ENCODE measurements around the gene ERMARD.

Gene ERMARD

DNA sequence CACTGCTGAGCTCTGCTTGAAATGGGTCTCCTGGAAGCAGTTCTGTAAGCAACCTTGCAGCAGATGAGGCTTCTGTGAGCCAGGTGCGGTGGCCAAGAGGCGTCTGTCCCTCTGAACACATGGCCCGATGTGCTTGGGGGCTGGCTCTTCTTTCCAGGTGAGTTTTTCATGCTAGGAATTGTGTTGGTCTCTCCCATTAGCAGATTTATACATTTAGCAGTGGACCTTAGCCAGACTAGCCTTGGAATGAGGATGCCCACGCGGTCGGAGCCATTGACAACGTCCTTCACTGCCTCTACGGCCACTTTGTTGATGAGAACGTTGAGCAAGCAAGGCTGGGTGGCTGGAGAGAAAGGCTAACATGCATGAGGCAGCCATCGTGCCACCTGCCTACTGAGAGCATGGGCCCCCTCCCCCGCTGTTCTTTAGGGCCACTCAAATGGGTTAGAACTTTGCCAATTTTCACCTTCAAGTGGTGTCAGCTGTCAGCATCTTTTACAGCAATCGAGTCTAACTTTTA, 33.5 kb downstream of the ERMARD start:
- Histone ChIP-seq H3K36me3 (ENCODE audit: insufficient read depth, low read depth, low read length) (no peaks in the 10 kb centered on the region), H3K4me1 (ENCODE audit: insufficient read depth, low read length) (no peaks in the 10 kb centered on the region), H3K27me3 (ENCODE audit: insufficient read depth, low read length) (peaks cover 7% of the 10 kb centered on the region; the same call in 1 of the 2 replicates), H3K9me3 (ENCODE audit: insufficient read depth, low read depth, low read length) (no peaks in the 10 kb centered on the region), H3K9ac (ENCODE audit: low read depth, low read length) (no peak overlapping the region), H3K27ac (ENCODE audit: low read length) (no peak overlapping the region), H3K4me3 (ENCODE audit: low read length) (no peak overlapping the region)

DNA sequence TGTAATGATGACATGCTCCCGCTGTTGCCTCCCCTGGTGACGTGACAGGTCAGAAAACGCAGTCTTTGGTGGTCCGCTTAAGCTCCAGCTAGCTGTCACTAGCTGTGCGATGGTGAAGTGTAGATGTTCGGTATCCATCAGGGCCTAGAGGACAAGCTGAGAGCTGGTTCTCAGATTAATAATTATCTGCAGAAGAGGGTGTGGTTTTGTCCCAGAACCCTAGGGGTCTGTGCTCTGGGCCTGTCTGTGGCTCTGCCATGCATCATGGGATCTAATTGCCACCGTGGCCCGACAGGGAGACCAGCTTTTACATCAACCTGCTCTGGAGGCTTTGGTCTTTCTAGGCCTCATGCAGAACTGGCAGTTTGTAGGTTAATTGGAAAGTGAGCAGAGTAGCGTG, 34.1 kb downstream of the ERMARD start:
- no peaks in the 10 kb centered on the region; the same call in 1 of the 2 replicates for H3K4me1 ChIP-seq (ENCODE audit: insufficient read depth, low read length)
- no peak overlapping the region for H3K27ac ChIP-seq (ENCODE audit: low read length)

DNA sequence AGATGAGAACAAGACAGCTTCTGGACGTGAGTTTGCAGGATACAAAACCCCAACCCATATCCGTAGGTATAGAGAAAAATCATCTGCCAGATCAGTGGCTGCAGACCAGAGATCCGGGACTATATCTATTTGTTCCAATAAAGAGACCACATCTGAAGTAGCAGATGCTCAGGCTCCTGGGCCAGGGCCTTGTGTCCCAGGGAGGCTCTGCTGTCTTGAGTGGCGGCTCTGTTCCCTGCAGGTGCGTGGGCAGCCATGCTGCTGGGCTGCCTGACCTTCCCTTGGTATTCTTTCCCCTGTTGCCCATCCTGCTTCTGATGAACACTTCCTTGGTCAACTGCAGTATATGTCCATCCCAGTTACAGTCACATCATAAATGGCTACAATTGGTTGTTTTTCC, 34.9 kb downstream of the ERMARD start:
- H3K36me3 ChIP-seq (ENCODE audit: insufficient read depth, low read depth, low read length) = no peaks in the 10 kb centered on the region
- no peak overlapping the region for H3K9ac ChIP-seq (ENCODE audit: low read depth, low read length)

More for the DNA sequence above, 34.1 kb downstream of the ERMARD start:
- H3K9ac ChIP-seq (ENCODE audit: low read depth, low read length) = no peak overlapping the region
- H3K9me3 ChIP-seq (ENCODE audit: insufficient read depth, low read depth, low read length) = no peaks in the 10 kb centered on the region
- no peak overlapping the region for H3K4me3 ChIP-seq (ENCODE audit: low read length)
- no peaks in the 10 kb centered on the region for H3K36me3 ChIP-seq (ENCODE audit: insufficient read depth, low read depth, low read length)
- H3K27me3 ChIP-seq (ENCODE audit: insufficient read depth, low read length) = peaks cover 10% of the 10 kb centered on the region

DNA sequence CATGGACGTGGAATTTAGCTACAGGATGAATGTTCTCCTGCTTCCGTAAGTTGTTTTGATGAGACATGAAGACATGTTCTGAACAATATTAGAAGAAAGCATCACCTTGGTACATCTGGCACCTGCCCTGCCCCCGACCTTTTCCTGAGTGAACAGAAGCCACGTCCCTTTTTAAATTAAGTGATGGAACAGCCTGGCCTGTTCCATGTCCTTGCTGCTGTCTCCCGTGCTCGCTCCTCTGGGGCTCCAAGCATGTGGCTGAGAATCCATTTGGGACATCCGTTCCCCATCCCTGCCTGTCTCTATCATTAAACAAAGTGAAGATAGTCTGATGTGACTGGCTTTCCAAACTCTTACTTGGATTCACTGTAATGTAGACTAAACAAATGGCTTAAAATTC, 36.4 kb downstream of the ERMARD start:
- Histone ChIP-seq H3K4me1 (ENCODE audit: insufficient read depth, low read length) (no peaks in the 10 kb centered on the region; the same call in 1 of the 2 replicates), H3K9ac (ENCODE audit: low read depth, low read length) (no peak overlapping the region), H3K9me3 (ENCODE audit: insufficient read depth, low read depth, low read length) (no peaks in the 10 kb centered on the region), H3K36me3 (ENCODE audit: insufficient read depth, low read depth, low read length) (no peaks in the 10 kb centered on the region), H3K4me3 (ENCODE audit: low read length) (no peak overlapping the region), H3K27ac (ENCODE audit: low read length) (no peak overlapping the region), H3K27me3 (ENCODE audit: insufficient read depth, low read length) (peaks cover 19% of the 10 kb centered on the region)

More for the DNA sequence above, 34.9 kb downstream of the ERMARD start:
- Histone ChIP-seq H3K9me3 (ENCODE audit: insufficient read depth, low read depth, low read length) (no peaks in the 10 kb centered on the region), H3K4me3 (ENCODE audit: low read length) (no peak overlapping the region), H3K27me3 (ENCODE audit: insufficient read depth, low read length) (peaks cover 18% of the 10 kb centered on the region), H3K4me1 (ENCODE audit: insufficient read depth, low read length) (no peaks in the 10 kb centered on the region; the same call in 1 of the 2 replicates), H3K27ac (ENCODE audit: low read length) (no peak overlapping the region)

DNA sequence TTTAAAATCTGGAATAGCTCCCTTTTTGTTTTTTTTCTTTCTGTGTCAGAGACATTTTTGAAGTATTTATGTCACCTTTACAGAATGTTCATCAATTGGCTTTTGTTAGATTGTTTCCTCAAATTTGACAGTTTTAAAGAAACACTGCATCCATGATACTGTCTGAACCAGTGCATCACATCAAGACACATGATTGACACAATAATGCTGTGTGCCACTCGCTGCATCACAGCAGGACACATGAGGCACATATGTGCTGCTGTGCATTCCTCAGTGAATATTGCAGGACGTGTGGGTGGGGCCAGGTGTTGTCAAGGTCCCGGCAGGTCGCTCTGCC, 37.4 kb downstream of the ERMARD start:
- Histone ChIP-seq H3K4me1 (ENCODE audit: insufficient read depth, low read length) (no peaks in the 10 kb centered on the region; the same call in 1 of the 2 replicates), H3K9me3 (ENCODE audit: insufficient read depth, low read depth, low read length) (no peaks in the 10 kb centered on the region), H3K27ac (ENCODE audit: low read length) (no peak overlapping the region), H3K27me3 (ENCODE audit: insufficient read depth, low read length) (peaks cover 19% of the 10 kb centered on the region), H3K36me3 (ENCODE audit: insufficient read depth, low read depth, low read length) (no peaks in the 10 kb centered on the region), H3K4me3 (ENCODE audit: low read length) (no peak overlapping the region), H3K9ac (ENCODE audit: low read depth, low read length) (no peak overlapping the region)

DNA sequence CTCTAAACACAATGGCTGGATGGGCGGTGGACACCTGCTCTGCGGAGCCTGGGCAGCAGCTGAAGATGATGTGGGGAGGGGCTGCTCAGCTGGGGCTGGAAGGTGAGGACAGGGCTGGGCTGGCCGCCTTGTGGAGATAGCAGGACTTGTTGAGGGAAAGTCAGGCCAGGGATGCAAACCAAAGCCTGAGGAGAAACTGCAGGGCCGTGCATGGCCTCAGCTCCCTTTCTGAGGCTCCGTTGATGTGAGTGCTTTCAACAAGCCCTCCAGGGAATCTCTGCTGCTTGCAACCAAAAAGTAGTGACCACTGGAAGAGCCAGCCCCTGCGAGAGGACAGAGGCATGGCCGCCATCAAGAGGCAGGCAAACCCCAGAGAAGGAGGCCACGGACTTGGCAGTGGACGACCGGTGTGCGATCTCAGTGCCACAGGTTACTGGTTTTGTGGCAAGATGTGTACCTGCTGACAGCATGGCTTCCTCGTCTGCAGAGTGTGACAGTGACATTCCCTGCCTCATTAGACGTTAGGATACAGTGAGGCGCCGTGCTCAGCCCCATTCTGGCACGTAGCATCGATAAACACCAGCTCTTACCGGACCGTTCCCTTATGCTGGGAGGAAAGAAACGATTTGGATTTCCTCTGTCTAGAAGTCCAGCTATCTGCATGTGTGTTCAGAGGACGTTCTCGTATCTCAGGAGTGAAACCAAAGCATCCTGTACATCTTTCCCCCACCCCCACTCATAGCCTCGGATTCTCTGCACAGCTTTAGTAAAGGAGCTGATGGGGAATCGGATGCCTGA, 37.9 kb downstream of the ERMARD start:
- Histone ChIP-seq H3K4me1 (ENCODE audit: insufficient read depth, low read length) (no peaks in the 10 kb centered on the region; the same call in 1 of the 2 replicates), H3K9ac (ENCODE audit: low read depth, low read length) (no peak overlapping the region; the same call in 1 of the 2 replicates), H3K27ac (ENCODE audit: low read length) (no peak overlapping the region), H3K27me3 (ENCODE audit: insufficient read depth, low read length) (peaks cover 19% of the 10 kb centered on the region), H3K4me3 (ENCODE audit: low read length) (peak overlapping the region; percentile 63; the same call in 1 of the 2 replicates), H3K36me3 (ENCODE audit: insufficient read depth, low read depth, low read length) (no peaks in the 10 kb centered on the region), H3K9me3 (ENCODE audit: insufficient read depth, low read depth, low read length) (no peaks in the 10 kb centered on the region)

DNA sequence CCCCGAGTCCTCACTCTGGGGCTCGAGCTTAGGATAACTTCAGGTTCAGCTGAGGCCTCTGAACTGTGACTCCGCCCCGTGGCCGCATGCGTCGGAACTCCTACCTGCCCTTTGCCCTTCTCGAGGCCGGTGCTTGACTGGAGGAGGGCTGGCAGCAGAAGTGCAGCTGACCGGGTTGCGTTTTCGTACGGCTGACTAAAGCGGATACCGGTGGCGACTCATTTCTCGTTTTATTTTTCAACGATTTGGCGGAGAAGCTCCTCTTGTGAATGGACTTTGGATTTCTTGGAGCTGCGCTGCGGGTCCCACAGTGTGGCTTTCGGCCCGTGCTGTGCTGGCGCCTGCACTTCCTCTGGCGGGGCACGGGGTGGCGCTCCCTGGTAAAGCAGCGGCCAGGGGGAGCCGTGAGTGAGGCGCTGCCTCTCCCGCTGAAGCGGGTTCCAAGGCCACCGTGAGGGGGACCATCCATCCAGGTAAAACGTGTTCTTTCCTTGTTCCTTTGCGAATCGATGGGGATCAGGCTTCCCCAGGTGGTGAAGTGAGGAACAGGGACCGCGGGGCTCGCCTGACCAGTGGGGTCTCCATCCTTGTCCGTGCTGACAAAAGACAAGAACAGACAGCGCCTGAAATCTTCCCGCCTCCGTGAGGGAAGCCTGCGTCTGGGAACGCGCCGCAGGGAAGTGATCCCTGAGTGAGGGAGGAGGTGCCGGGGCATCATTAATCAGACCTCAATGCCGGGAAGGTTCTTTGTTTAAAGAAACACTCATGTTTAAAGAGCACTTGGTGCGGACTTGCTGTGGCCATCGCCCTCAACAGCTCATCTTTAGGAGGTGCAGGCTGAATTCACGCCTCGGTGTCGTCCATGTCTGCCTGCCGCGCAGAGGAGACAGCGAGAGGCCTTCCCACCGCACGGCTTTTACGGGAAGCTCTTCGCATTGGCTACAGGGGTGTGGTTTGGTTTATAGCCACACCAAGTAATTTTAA, 38.8 kb downstream of the ERMARD start:
- Histone ChIP-seq H3K27me3 (ENCODE audit: insufficient read depth, low read length) (peaks cover 19% of the 10 kb centered on the region), H3K9ac (ENCODE audit: low read depth, low read length) (peak overlapping the region; percentile 78; the same call in 1 of the 2 replicates), H3K9me3 (ENCODE audit: insufficient read depth, low read depth, low read length) (no peaks in the 10 kb centered on the region), H3K27ac (ENCODE audit: low read length) (no peak overlapping the region), H3K4me1 (ENCODE audit: insufficient read depth, low read length) (no peaks in the 10 kb centered on the region; the same call in 1 of the 2 replicates), H3K36me3 (ENCODE audit: insufficient read depth, low read depth, low read length) (no peaks in the 10 kb centered on the region), H3K4me3 (ENCODE audit: low read length) (peak overlapping the region; percentile 63)

DNA sequence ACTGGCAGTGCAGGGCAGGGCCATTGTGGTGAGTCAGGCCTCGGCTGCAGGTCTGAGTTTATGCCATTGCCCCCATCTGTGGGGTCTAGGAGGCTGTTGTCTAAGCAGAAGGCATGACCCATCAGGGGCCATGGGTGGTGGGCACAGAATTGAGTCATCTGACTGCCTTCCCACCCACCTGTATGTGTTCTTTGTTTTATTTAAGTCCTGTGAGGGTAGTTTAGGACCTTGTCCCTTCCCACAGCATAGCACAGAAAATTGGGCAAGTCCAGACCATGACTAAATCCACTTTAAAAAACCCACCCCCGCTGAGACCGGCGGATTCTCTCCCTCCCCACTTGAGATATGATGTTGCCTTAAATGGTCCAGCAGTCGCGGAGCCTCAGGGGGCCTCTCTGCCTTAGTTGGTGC, 40.3 kb downstream of the ERMARD start:
- Histone ChIP-seq H3K4me1 (ENCODE audit: insufficient read depth, low read length) (no peaks in the 10 kb centered on the region; the same call in 1 of the 2 replicates), H3K9me3 (ENCODE audit: insufficient read depth, low read depth, low read length) (no peaks in the 10 kb centered on the region), H3K27me3 (ENCODE audit: insufficient read depth, low read length) (peaks cover 19% of the 10 kb centered on the region), H3K27ac (ENCODE audit: low read length) (no peak overlapping the region), H3K36me3 (ENCODE audit: insufficient read depth, low read depth, low read length) (no peaks in the 10 kb centered on the region), H3K9ac (ENCODE audit: low read depth, low read length) (no peak overlapping the region), H3K4me3 (ENCODE audit: low read length) (no peak overlapping the region)

DNA sequence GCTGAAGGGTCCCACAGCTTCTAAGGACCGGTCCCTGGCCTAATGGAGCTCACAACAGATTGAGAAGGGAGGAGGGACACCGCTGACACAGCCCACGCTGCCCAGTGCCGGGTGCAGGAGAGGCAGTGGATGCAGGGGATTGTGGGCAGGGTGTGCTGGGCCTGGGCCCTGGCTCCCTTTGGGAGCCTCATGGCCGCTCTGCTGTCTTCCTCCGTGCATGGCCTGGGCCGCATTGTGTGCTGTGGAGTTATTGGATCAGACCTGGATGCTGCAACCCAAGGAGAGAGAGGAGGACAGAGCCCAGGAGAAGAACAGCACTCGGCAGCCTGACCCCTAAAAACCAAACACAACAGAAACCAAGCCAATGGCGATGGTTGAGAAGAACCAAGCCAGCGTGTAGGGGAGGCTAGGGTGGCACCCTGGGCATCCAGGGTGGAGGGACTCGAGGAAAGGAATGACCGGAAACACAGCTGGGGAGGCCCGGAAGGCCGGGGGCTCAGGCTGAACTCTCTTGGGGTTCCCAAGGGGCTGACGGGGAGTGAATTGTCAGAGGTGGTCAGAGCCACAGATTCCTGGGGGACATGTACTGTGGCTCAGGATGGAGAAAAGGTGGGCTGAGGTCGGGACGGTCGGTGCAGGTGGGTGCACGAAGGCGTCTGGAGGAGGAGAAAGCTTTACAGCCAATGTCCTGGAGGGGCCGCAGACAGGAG, 41.0 kb downstream of the ERMARD start:
- Histone ChIP-seq H3K4me1 (ENCODE audit: insufficient read depth, low read length) (no peaks in the 10 kb centered on the region; the same call in 1 of the 2 replicates), H3K36me3 (ENCODE audit: insufficient read depth, low read depth, low read length) (no peaks in the 10 kb centered on the region), H3K9me3 (ENCODE audit: insufficient read depth, low read depth, low read length) (no peaks in the 10 kb centered on the region), H3K4me3 (ENCODE audit: low read length) (no peak overlapping the region), H3K27ac (ENCODE audit: low read length) (no peak overlapping the region), H3K9ac (ENCODE audit: low read depth, low read length) (no peak overlapping the region), H3K27me3 (ENCODE audit: insufficient read depth, low read length) (peaks cover 19% of the 10 kb centered on the region)

DNA sequence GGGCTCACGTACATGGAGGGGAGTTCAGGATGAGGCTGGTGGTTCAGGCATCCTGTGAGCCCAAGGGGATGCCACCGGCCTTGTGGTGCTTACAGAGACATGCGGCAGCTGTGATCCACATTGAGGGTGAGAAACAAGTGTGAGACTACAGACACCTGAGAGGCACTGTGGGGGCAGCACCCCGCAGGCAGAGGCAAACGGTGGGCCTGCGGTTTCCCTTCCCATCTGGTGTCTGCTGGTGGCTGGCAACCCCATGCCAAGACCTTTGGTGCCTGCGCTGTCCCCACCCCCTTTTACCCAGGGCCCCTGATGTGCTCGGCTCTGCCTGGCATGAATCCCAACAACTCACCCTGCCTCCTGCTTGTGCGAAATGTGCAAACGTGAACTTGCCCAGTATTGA, 42.0 kb downstream of the ERMARD start:
- Histone ChIP-seq H3K9ac (ENCODE audit: low read depth, low read length) (no peak overlapping the region), H3K27me3 (ENCODE audit: insufficient read depth, low read length) (peaks cover 19% of the 10 kb centered on the region), H3K4me1 (ENCODE audit: insufficient read depth, low read length) (no peaks in the 10 kb centered on the region; the same call in 1 of the 2 replicates), H3K27ac (ENCODE audit: low read length) (no peak overlapping the region), H3K9me3 (ENCODE audit: insufficient read depth, low read depth, low read length) (no peaks in the 10 kb centered on the region), H3K4me3 (ENCODE audit: low read length) (no peak overlapping the region), H3K36me3 (ENCODE audit: insufficient read depth, low read depth, low read length) (no peaks in the 10 kb centered on the region)
